HEK293 (cell line): Measurements from ENCODE around the gene OR4F17.
"Not testable (repeated sequence)": the region's sequence is repeated elsewhere in the genome, so short reads cannot be mapped to it uniquely, and the experiment has no call there.

Source experiments
- GLI2 ChIP-seq: fragments of 450-650 bp; formaldehyde crosslinking; IDR thresholded peaks from 2 replicates; pipeline ENCODE4; 2017; ENCODE audit warnings: missing biosample characterization, missing genetic modification characterization, low read depth, borderline replicate concordance
- ZFP37 ChIP-seq: fragments of 450-650 bp; formaldehyde crosslinking; IDR thresholded peaks from 2 replicates; pipeline ENCODE4 v1.5.1; 2016; ENCODE audit warnings: missing biosample characterization, missing genetic modification characterization
- ZNF221 ChIP-seq: fragments of 450-650 bp; formaldehyde crosslinking; IDR thresholded peaks from 2 replicates; pipeline ENCODE4 v1.5.1; 2017; ENCODE audit warnings: missing biosample characterization, missing genetic modification characterization, borderline replicate concordance
- ZNF274 ChIP-seq, 2 experiments: fragments of 200-500 bp in 1 of 2; fragments of 450-650 bp in 1 of 2; sonication (Bioruptor generic) in 1 of 2; formaldehyde crosslinking in 1 of 2; IDR thresholded peaks; 2 replicates each; pipeline versions ENCODE4 v1.5.1 to v1.6.1; 2014 to 2016; ENCODE audit warnings: borderline replicate concordance in 1 of 2, inconsistent platforms in 1 of 2, low read length in 1 of 2, missing biosample characterization in 1 of 2, missing genetic modification characterization in 1 of 2
- ZNF335 ChIP-seq: fragments of 450-650 bp; formaldehyde crosslinking; conservative IDR thresholded peaks from 2 replicates; pipeline ENCODE4 v1.5.1; 2016; ENCODE audit warnings: missing biosample characterization, missing genetic modification characterization
- ZNF585B ChIP-seq: fragments of 450-650 bp; formaldehyde crosslinking; IDR thresholded peaks from 2 replicates; pipeline ENCODE4 v1.5.1; 2016; ENCODE audit warnings: missing biosample characterization, missing genetic modification characterization
- TF ChIP-seq, protein P1 (sequence below): fragments of 450-650 bp; formaldehyde crosslinking; IDR thresholded peaks from 2 replicates; pipeline ENCODE4 v1.5.1; 2016; ENCODE audit warnings: missing biosample characterization, missing genetic modification characterization
- TF ChIP-seq, protein P2 (sequence below): fragments of 450-650 bp; formaldehyde crosslinking; IDR thresholded peaks from 2 replicates; pipeline ENCODE4 v1.5.1; 2016; ENCODE audit warnings: missing biosample characterization, missing genetic modification characterization
- TF ChIP-seq, protein P3 (sequence below): fragments of 450-650 bp; formaldehyde crosslinking; conservative IDR thresholded peaks from 2 replicates; pipeline ENCODE4 v1.5.1; 2016; ENCODE audit warnings: low read depth, missing biosample characterization, missing genetic modification characterization
- TF ChIP-seq, protein P4 (sequence below): fragments of 450-650 bp; formaldehyde crosslinking; IDR thresholded peaks from 2 replicates; pipeline ENCODE4 v1.5.1; 2016; ENCODE audit warnings: missing biosample characterization, missing genetic modification characterization
- TF ChIP-seq, protein P5 (sequence below): fragments of 450-650 bp; formaldehyde crosslinking; IDR thresholded peaks from 2 replicates; pipeline ENCODE4 v1.5.1; 2016; ENCODE audit warnings: missing biosample characterization, missing genetic modification characterization
- TF ChIP-seq, protein P6 (sequence below): sonication (generic); formaldehyde crosslinking; IDR thresholded peaks from 2 replicates; pipeline ENCODE4 v1.8.1; 2022; ENCODE audit warnings: mild to moderate bottlenecking, moderate library complexity, missing genetic modification reagents

DNA sequence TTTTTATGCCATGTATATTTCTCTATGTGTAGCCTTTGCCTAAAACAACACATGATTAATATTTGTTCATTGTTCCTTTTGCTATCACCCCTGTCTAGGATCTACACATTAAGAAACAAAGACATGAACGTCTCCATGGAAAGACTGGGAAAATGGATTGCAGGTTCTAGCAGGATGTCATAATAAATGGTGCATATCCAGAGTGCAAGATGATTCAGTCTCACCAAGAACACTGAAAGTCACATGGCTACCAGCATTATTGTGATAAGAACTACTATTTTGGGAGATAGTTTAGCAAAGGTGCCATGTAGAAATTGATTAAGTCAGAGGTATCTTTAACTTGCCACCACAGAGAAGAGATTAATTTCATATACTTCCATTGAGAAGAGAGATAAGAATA, 12.1 kb upstream of the OR4F17 start:
- TF ChIP-seq, protein P1, sequence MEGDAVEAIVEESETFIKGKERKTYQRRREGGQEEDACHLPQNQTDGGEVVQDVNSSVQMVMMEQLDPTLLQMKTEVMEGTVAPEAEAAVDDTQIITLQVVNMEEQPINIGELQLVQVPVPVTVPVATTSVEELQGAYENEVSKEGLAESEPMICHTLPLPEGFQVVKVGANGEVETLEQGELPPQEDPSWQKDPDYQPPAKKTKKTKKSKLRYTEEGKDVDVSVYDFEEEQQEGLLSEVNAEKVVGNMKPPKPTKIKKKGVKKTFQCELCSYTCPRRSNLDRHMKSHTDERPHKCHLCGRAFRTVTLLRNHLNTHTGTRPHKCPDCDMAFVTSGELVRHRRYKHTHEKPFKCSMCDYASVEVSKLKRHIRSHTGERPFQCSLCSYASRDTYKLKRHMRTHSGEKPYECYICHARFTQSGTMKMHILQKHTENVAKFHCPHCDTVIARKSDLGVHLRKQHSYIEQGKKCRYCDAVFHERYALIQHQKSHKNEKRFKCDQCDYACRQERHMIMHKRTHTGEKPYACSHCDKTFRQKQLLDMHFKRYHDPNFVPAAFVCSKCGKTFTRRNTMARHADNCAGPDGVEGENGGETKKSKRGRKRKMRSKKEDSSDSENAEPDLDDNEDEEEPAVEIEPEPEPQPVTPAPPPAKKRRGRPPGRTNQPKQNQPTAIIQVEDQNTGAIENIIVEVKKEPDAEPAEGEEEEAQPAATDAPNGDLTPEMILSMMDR (tag by site-specific recombination) = not testable (repeated sequence)
- TF ChIP-seq ZNF221; GLI2 (tag by site-specific recombination); ZNF274 (IDR thresholded peaks at IDR 0.05; ENCODE audit: low read length); ZNF274 (tag by site-specific recombination; IDR thresholded peaks at IDR 0.05; ENCODE audit: borderline replicate concordance); ZNF585B; ZFP37 (tag by site-specific recombination); ZNF335 (tag by site-specific recombination): not testable (repeated sequence)
- TF ChIP-seq, protein P2, sequence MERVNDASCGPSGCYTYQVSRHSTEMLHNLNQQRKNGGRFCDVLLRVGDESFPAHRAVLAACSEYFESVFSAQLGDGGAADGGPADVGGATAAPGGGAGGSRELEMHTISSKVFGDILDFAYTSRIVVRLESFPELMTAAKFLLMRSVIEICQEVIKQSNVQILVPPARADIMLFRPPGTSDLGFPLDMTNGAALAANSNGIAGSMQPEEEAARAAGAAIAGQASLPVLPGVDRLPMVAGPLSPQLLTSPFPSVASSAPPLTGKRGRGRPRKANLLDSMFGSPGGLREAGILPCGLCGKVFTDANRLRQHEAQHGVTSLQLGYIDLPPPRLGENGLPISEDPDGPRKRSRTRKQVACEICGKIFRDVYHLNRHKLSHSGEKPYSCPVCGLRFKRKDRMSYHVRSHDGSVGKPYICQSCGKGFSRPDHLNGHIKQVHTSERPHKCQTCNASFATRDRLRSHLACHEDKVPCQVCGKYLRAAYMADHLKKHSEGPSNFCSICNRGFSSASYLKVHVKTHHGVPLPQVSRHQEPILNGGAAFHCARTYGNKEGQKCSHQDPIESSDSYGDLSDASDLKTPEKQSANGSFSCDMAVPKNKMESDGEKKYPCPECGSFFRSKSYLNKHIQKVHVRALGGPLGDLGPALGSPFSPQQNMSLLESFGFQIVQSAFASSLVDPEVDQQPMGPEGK (tag by site-specific recombination) = not testable (repeated sequence)
- TF ChIP-seq, protein P3, sequence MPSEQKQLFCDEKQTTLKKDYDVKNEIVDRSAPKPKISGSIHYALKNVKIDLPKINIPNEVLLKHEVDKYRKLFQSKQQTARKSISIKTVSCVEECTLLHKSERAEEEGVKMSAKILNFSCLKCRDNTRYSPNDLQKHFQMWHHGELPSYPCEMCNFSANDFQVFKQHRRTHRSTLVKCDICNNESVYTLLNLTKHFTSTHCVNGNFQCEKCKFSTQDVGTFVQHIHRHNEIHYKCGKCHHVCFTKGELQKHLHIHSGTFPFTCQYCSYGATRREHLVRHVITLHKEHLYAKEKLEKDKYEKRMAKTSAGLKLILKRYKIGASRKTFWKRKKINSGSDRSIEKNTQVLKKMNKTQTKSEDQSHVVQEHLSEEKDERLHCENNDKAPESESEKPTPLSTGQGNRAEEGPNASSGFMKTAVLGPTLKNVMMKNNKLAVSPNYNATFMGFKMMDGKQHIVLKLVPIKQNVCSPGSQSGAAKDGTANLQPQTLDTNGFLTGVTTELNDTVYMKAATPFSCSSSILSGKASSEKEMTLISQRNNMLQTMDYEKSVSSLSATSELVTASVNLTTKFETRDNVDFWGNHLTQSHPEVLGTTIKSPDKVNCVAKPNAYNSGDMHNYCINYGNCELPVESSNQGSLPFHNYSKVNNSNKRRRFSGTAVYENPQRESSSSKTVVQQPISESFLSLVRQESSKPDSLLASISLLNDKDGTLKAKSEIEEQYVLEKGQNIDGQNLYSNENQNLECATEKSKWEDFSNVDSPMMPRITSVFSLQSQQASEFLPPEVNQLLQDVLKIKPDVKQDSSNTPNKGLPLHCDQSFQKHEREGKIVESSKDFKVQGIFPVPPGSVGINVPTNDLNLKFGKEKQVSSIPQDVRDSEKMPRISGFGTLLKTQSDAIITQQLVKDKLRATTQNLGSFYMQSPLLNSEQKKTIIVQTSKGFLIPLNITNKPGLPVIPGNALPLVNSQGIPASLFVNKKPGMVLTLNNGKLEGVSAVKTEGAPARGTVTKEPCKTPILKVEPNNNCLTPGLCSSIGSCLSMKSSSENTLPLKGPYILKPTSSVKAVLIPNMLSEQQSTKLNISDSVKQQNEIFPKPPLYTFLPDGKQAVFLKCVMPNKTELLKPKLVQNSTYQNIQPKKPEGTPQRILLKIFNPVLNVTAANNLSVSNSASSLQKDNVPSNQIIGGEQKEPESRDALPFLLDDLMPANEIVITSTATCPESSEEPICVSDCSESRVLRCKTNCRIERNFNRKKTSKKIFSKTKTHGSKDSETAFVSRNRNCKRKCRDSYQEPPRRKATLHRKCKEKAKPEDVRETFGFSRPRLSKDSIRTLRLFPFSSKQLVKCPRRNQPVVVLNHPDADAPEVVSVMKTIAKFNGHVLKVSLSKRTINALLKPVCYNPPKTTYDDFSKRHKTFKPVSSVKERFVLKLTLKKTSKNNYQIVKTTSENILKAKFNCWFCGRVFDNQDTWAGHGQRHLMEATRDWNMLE (tag by site-specific recombination) = not testable (repeated sequence)
- TF ChIP-seq, protein P4, sequence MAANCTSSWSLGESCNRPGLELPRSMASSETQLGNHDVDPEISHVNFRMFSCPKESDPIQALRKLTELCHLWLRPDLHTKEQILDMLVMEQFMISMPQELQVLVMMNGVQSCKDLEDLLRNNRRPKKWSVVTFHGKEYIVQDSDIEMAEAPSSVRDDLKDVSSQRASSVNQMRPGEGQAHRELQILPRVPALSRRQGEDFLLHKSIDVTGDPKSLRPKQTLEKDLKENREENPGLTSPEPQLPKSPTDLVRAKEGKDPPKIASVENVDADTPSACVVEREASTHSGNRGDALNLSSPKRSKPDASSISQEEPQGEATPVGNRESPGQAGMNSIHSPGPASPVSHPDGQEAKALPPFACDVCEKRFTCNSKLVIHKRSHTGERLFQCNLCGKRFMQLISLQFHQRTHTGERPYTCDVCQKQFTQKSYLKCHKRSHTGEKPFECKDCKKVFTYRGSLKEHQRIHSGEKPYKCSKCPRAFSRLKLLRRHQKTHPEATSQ (tag by site-specific recombination) = not testable (repeated sequence)
- TF ChIP-seq, protein P5, sequence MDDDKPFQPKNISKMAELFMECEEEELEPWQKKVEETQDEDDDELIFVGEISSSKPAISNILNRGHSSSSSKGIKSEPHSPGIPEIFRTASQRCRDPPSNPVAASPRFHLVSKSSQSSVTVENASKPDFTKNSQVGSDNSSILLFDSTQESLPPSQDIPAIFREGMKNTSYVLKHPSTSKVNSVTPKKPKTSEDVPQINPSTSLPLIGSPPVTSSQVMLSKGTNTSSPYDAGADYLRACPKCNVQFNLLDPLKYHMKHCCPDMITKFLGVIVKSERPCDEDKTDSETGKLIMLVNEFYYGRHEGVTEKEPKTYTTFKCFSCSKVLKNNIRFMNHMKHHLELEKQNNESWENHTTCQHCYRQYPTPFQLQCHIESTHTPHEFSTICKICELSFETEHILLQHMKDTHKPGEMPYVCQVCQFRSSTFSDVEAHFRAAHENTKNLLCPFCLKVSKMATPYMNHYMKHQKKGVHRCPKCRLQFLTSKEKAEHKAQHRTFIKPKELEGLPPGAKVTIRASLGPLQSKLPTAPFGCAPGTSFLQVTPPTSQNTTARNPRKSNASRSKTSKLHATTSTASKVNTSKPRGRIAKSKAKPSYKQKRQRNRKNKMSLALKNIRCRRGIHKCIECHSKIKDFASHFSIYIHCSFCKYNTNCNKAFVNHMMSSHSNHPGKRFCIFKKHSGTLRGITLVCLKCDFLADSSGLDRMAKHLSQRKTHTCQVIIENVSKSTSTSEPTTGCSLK (tag by site-specific recombination) = not testable (repeated sequence)
- TF ChIP-seq, protein P6, sequence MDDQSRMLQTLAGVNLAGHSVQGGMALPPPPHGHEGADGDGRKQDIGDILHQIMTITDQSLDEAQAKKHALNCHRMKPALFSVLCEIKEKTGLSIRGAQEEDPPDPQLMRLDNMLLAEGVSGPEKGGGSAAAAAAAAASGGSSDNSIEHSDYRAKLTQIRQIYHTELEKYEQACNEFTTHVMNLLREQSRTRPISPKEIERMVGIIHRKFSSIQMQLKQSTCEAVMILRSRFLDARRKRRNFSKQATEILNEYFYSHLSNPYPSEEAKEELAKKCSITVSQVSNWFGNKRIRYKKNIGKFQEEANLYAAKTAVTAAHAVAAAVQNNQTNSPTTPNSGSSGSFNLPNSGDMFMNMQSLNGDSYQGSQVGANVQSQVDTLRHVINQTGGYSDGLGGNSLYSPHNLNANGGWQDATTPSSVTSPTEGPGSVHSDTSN (CRISPR knock-in tag) = not testable (repeated sequence)
